Activated T-helper 1 cell treated with Interleukin-2 at 50 U/mL for 16 hours (primary cell): ENCODE measurements around the gene VRTN.

Experiments used
- DNase-seq: peaks from one replicate; pipeline ENCODE4 v3.0.0-alpha.2; 2020; ENCODE audit warnings: low read depth

VRTN gene

DNA sequence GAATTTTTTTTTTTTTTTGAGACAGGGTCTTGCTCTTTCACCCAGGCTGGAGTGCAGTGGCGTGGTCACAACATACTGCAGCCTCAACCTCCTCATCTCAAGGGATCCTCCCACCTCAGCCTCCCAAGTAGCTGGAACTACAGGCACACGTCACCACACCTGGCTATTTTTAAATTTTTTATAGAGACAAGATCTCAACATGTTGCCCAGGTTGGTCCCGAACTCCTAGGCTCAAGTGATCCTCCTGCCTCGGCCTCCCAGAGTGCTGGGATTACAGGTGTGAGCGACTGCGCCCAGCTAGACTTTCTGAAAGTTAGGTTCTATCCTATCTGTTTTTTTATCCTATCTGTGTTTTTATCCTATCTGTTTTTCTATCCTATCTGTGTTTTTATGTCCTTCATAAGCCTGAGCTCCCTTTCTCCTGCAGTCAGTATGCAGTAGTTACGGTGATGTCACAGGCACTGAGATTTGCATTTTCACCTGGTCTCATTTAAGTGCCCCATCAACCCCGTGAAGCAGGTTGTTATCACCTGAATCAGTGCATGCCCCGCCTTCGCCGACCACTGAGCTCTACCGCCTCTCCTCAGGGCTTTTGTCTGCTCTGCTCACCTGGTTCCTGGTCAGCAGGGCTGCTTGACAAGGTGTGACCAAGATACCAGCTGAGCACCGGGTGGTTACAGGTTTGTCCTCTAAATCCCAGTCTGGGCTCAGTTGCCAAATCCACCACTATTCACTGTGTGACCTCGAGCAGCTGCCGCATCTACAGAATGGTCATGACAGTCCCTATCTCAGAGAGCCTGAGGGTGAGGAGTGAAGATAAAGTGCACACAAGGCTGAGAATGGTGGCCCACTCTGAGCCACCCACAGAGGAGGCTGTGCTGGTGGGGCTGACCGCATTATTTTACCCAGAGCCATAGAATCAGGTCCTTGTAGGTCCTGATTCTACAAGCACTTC is 44.6 kb downstream of the VRTN start:
- no peak for DNase-seq

DNA sequence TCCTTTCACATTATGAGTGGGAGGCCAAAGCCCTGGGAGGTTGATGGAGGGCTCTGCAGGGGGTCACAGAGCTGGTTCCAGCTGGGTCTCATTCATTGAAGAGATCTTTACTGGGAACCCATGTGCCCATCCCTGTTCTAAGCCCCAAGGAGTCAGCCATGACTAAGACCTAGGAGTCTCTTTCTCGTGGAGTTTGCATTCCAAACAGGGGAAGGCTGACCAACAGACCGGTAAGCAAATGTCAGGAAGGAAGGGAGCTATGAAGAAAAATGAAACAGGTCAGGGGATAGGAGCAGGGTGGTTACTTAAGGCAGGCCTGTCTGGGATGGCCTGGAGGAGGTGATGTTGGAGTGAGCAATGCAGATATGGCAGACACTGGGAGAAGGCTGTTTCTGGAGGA is 46.3 kb downstream of the VRTN start:
- DNase-seq: no peak

DNA sequence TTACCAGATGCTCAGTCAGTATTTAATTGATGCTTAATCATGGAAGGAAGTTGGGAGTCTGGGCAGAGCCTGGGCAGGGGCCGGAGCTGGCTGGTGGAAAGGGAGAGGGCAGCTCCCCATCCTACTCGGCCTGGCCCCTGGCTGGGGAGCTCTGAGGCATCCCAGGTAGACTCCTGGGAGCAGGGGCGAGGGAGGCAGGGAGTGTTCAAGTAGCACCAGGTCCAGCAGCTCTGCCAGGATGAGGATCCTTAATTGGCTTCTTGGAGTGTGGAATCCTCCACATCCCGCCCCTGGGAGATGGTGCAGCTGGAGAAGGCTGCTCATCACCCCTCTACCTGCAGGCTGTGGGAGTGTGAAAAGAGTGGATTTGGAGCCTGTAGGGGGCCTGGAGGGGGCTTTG is 46.8 kb downstream of the VRTN start:
- DNase-seq: no peak

DNA sequence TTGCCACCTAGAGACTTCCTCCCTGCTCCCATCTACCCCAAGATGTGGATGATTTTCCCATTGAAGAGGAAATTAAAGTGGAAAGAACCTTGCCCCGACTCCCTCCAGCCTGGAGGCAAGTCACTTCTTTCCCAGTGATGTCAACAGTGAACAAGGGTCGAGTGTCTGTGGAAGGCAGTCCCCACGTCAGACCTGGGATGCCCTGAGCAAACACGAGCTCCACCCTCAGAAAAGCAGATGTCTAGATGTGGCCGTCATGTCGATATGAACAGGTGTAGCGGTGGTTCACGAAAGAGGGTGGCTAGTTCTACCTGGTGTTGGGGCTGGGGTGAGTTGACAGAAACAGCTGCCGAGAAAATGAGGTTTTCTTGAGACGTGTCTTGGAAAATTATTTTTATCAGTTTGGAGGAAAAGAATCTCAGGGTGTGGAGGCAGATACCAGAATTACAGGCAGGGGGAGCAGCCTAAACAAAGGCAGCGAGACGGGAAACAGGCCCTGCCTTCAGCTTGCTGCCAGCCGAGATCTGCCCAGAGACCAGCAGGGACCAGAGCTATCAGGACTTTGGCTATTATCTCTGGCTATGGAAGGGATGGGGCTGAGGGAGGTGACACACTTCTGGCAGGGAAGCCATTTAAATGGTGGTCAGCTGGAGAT is 51.9 kb downstream of the VRTN start:
- DNase-seq: no peak

DNA sequence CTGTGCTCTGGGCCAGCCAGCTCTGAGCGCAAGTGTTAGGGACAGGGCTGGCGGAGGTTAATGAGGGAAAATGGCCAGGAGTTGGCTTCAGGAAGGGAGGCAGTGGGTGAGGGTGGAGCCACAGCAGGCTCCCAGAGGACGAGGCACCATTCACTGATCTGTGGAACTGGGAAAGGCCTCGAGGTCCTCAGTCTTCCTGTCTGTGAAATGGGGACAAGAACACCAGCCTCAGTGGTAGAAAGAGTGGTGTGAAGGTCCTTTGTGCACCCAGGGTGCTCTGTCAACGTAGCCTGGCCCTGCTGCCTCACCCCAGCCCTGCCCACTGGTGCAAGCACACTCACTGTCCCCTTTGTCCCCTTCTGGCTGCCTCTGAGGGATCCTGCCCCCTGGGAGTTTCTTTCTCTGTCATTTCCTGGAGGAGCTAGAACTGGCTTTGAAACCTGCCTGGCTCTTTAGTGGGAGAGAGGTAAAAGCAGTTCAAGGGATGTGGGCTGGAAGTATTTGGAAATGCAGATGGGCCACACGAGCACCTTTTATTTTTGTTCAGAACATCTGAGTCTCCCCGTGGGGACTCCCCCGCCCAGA is 52.7 kb downstream of the VRTN start:
- no peak for DNase-seq

DNA sequence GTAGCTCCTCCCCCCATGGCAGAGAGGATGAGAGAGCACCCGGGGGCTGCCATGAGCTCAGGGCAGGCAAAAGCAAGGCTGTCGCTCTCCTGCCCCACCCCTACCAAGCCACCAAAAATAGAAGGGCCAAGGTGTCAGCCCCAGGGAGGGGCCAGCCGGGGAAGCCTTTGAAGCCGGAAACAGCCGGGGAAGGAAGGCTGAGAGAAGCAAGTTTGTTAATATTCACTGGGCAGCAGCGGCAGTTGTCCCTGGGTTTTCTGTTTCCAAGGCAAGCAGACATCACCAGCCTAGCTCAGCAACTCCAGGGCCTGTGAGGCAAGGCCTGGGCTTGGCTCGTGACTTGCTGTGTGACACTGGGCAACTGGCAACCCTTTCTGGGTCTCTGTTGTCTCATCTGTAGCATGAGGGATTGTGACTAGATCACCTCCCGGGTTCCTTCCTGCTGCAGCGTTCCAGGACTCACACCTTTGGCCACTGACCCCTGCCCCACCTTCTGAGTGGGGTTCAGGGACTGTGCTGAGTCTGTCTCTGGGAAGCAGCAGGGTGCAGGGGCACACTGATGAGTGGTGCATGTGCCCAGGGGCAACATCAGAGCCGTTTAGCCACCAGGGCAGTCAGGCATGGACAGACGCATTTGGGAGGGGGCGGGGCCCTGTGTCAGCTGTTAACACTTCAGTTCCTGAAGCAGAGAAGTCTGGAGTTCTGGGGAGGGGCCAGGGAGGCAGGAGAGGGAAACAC is 53.4 kb downstream of the VRTN start:
- DNase-seq: peak; percentile 31

DNA sequence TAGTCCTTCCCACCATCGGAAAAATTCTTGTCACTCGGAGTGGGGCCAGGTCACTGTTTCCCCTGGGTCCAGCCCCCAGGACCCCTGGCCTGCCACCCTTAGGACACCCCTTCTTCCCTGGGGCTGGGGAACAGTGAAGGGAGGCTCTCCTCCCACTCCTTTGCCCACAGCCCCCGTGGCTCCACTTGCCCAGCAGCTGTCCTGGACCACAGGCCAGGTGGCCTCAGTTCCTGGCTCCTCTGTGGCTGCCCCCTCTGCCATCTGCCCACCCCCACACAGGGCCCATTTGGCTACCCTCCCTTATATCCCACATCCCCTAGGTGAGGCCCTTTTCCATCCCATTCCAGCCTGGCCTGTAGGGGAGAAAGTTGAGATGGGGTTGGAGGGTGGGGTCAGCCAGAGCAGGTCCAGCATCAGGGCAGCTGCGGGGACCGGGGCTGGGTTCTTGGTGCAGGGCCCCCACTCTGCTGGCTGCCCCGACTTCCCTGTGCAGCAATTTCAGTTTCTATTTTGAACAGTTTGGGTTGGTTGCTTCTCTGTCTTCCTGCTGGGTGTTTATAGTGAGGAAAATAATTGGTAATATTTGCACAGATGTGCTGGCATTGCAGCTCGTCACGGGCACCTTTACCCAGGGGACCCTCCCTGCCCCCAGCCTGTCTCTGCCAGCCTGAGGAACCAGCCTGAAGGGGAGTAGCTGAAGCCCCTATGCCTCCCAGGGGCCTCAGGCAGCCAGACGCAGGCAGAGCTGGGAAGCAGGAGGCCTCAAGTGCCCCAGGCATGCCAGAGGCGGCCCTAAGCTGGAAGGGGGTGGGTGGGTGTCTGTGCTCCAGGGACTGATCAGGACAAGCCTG is 54.4 kb downstream of the VRTN start:
- DNase-seq: no peak

DNA sequence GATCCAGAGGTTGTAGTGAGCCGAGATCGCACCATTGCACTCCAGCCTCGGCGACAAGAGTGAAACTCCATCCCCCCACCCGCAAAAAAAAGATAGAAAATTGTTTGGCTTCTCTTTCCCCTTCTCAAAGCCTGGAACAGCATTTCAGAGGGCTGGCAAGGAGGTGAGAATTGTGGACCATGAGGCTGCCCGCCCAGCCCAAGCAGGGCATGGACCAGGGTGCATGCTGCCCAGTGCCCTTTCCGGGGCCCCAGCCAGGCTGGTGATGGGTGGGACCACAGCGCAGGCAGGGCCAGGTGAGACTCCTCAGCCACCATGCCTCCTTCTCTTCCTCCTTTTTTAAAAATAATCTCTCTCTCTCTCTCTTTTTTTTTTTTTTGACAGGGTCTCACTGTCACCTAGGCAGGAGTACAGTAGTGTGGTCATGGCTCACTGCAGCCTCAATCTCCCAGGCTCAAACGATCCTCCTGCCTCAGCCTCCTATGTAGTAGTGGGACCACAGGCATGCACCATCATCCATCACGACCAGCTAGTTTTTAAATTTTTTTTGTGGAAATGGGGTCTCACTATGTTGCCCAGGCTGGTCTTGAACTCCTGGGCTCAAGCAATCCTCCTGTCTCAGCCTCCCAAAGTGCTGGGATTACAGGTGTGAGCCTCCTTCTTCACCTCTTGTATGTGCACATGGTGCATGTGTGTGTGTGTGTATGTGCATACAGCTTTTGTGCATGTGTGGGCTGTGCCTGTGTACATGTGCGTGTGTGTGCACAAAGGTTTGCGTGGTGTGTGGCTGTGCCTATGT is 55.5 kb downstream of the VRTN start:
- DNase-seq: no peak

DNA sequence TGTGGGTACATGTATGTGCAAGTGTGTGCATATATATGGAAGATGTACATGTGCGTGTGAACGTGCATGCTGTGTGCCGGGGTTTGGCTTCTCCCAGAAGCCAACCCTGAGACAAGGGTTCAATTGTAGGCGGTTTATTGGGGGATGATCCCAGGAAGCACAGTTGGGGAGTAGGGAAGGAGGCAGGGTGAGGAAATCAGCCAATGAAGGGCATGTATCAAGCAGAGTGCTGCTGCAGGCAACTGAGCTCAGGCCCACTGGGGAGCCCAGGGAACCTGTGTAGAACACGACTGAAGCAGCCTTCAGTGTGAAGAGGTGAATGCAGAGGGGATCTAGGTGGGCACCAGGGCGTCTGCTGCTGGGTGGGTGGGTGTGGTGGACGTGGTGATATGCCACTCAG is 56.2 kb downstream of the VRTN start:
- no peak for DNase-seq

DNA sequence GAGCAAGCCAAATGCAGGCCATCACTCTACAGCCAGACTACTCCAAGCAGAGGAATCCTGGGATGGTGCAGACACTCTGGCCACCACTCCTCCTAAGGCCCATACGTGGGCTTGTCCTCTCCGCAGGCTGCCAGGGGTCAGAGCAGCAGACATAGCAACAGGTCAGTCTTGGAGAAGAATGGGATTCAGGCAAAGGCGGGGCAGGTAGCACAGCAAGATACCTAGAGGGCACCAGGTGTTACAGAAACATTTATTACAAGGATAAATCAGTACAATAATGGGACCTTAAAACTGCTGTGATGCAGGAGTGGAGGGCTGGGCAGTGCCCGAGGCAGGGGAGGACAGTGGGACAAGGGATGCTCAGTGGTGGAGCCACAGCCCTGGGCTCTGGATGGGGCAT is 57.4 kb downstream of the VRTN start:
- DNase-seq: no peak

DNA sequence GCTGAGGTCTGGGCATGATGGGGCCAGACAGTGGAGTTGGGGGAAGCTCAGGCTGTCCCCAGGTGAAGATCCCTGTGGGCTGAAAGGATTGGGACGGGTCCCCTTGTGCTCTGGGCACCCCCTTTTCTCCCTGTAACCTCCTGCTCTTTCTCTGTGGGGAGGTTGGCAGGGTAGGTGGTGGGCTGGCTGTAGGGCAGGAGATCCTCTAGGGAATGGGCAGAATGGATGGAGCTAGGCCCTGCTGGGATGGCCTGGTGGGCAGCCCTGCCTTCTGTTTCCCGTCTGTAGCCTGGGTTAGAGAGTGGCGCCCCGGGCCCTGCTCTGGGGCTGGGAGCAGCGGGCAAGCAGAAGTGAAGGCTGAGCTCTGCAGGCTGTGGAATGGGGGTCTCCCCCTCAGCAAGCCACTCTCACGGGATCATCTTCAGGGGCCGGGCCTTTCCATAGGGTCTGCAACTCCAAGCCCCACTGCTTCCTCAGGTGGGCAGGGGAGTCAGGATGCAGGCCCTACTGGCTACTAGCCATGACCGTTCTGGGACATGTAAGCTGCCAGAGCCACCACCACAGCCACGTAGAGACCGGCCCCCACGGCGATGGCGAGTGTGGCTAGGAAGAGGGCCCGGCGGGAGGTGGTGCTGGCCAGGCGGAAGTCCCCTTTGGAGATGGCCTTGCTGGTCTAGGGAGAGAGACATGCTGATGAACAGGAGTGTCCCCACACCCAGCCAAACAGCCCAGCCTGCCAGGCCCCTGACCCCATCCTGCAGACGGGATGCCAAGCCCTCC is 58.9 kb downstream of the VRTN start:
- no peak for DNase-seq

DNA sequence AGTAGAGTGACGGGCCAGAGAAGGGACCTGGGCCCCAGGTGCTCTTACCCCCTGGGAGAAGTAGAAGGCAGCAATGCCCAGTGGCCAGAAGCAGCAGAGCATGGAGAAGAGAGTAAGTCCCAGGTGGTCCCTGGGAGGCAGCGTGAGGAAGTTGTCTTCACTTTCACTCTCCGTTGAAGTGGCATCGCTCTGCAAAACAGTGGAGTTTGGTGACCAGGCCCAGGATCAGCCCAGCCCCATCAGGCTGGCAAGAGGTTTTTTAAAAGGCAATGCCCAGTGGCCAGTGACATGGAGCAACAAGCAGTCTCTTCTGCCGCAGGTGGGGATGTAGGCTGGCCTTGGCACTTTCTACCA is 59.5 kb downstream of the VRTN start:
- no peak for DNase-seq

DNA sequence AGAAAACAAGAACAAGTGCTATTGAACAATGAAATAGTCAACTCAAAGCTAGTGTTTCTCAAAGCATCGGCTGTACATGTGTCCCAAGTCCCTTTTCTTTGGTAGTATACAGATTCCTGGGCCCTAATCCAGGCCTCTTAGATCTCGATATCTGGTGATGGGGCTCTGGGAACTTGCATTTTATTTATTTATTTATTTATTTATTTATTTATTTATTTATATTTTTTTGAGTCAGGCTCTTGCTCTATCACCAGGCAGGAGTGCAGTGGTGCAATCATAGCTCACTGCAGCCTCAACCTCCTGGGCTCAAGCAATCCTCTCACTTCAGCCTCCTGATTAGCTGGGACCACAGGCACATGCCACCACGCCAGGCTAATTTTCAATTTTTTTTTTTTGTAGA is 60.6 kb downstream of the VRTN start:
- no peak for DNase-seq

DNA sequence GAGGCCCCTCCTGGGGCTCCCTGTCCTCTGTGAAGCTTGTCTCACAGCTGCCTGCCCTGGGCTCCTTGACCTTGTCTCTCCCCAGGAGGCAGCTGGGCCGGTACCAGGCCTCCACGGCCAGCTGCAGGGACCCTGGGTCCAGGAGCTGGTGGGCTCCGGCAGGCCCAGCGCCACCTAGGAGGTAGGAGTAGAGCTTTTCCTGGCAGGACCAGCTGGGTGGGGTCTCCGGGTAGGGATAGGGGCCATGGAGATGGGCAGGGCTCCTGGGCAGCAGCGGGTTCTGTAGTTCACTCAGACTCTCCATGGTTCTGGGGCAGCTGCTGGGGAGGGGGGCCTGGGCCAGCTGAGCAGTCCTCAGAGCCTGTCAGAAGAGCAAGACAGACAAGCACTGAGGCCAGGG is 61.2 kb downstream of the VRTN start:
- DNase-seq: no peak
